Glomerular endothelial cell (primary cell): ENCODE results near the gene ZBP1. TPM values are rescaled to one million over a fixed set of nuclear protein-coding genes. Genes with fewer than 3 reads are reported as not detected.

Experiments used
- DNase-seq: peaks from one replicate; pipeline ENCODE4 v3.0.0-alpha.2; 2011; ENCODE audit warnings: low read depth, low spot score; ENCODE audit errors: extremely low read depth
- total RNA-seq: library from RNA; depleted of rRNA; stranded (reverse); fragments of >200 nt; gene quantifications from 2 replicates; pipeline ENCODE4 v1.2.3, GENCODE V29; 2015

The ZBP1 gene
- total RNA-seq, 1 donor from 2014 or later: not detected

GRCh38 chr20:57601737-57602136, 18.5 kb downstream of the ZBP1 start:
- no peak for DNase-seq

DNA sequence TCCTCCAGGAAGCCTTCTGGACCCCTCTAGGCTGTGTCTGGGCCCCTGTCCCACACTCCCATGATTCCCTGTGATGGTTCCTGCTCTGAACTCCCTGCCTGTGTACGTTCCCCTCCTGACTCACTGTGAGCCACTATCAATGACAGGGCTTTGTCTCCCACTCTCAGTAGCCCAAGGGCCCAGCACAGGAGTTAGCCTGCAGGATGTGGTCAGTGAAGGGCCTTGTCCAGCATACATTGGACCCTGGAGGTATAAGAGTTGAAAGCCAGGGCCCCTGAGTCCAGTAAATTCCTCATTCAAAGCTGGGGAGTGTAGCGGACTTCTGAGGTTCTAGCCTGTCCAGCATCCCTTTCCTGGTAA, 19.0 kb downstream of the ZBP1 start:
- no peak for DNase-seq

GRCh38 chr20:57600320-57601210, 19.7 kb downstream of the ZBP1 start:
- DNase-seq: no peak

DNA sequence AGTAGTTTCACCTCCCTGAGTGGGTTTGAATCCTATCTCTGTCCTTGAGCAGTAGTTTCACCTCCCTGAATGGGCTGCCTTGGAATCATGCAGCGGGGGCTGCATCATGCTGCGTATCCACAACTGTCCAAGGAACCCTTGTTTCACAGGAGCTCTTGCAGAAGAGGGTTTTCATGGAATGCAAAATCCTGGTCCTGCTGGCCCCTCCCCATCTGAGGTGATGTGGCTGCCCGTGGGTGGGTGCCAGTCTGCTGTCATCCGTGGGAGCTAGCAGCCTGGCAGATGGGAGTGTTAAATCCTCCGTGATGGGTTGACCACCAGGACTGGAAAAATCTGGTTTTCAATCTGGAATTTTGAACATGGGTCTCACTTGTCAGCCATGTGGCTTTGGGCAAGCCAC, 21.7 kb downstream of the ZBP1 start:
- DNase-seq: no peak

GRCh38 chr20:57598060-57598459, 22.2 kb downstream of the ZBP1 start:
- DNase-seq: no peak

DNA sequence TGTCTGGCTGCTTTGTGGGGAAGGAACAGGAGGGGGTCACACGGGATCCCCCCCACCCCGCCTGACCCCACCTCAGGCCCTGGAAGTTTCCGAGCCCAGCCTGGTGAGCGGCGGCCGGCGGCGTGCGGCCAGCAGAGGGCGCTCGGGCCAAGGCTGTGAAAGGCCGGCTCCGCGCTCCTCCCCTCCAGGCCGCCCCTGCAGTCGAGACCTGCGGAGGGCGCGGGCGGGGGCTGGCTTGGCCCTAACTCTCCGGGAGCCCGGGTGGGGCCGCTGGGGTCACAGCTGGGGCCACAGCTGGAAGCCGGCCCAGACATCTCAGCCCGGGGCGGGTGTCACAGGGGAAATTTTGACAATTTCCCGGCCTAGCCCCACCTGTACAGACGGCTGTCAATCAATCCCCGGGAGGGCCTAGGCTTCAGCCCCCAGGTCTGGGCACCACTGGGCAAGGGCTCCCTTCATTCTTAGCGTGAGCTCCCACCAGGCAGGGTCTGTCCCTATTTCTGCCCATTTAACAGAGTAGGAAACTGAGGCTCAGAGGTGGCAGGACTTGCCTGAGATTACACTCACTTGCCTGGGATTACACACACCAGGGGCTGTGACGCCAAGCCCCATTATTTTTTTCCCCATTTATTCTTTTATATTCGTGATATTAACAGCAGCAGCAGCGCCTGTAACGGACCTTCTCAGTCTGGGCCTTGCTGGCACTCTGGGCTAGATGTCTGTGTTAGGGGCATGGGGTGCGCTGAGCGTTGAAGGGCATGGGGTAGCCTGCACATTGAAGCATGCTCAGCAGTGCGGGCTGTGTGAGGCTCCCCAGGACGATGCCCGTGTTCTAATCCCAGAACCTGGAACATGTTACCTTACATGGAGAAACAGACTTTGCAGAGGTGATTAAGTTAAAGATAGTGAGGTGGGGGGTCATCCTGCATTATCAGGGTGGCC, 23.0 kb downstream of the ZBP1 start:
- no peak for DNase-seq

DNA sequence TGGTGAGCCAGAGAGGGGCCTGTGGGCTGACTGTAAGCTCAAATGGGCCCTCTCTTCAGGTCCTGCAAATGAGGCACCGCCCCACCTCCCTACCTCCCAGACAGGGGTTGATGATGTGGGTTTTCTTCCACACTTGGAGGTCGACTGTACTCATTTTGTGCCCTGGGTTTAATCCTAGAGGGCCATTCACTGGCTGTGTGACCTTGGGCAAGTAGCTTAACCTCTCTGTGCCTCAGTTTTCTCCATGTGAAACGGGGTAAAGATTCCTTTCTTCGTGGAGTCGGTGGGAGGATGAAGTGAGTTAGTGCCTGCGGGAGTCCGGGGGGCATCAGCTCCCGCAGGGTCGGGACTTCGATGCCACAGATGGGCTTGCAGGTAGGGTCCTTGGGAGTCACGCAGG, 23.9 kb downstream of the ZBP1 start:
- DNase-seq: no peak

DNA sequence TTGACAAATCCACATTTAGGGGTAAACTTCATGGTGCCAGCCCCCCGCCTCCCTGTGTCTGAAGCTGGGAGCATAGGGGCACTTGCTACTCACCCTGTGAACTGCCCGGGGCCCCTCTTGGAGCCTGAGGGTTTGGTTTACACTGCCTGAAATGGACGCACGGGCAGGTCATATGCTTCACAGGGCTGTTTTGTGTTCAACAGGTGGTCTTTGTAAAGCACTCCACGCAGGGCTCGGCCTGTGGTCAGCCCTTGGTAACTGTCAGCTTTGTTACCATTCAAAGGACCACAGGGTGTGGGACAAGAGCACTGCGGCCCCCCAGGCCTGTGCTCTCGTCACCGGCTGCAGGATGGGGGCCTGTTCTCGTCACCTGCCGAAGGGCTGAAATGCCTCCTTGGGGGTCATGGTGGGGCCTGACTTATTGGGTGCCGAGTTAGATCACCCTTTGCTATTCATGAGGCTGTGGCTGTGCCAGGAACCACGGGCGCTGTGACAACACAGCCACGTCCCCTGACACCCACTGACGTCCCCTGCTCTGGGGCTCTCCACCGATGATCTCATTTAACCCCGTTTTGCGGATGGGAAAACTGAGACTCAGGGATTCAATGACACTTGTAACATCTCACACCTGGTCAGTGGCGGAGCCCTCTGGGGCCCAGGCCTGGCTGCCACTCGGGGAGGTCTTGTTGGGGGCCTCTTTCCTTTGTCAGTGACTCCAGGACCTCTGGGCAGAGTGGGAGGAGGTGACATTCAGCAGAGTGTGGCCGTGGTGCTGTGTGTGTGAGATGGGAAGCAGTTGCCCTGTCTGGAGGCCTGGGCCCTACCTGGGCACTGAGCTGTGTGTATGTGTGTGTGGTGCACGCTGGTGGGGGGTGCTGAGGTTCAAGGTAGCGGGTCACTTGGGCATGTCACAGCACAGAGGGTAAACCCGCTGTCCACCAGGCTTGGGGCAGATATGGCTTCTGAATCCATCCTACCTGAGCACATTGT, 24.9 kb downstream of the ZBP1 start:
- DNase-seq: no peak

- no peak for DNase-seq
Observed at GRCh38 chr20:57594092-57594951, 25.9 kb downstream of the ZBP1 start.

GRCh38 chr20:57593134-57593886, 26.9 kb downstream of the ZBP1 start:
- no peak for DNase-seq

DNA sequence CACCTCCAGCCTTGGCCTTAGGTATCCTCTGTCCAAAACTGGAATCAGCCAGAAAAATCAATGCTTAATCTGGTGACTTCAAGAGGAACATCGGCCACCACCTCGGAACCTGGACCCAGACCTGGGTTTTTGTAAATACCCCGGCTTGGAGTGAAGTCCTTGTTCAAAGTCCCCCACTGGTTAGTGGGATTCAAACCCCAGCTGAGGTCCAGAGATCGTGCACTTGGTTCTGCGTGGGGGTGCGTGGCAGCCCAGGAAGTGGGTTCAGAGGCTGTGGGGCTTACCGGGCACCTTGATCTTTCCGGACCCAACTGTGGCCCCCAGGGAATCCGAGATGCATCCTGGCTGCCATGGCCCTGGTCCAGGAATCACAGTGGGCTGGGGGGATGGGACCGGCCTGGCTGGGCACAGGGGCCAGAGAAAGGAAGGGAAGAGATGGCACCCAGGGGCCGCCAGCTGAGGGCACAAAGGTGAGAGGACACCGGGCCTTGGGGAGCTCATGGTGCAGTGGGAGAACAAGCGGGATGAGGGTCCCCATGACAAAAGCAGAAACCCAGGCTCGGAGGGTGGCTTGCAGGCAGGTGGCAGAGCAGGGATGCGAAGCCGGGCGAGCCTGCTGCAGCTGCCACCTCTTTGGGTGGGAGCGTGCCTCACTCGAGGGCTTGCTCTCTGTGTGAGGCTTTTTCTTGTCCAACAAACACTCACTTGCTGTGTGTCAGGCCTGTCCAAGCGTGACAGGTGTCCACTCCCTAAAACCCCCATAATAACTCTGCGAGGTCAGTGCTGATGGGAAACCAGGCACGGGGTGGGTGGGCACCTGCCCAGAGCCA, 27.7 kb downstream of the ZBP1 start:
- DNase-seq: no peak

DNA sequence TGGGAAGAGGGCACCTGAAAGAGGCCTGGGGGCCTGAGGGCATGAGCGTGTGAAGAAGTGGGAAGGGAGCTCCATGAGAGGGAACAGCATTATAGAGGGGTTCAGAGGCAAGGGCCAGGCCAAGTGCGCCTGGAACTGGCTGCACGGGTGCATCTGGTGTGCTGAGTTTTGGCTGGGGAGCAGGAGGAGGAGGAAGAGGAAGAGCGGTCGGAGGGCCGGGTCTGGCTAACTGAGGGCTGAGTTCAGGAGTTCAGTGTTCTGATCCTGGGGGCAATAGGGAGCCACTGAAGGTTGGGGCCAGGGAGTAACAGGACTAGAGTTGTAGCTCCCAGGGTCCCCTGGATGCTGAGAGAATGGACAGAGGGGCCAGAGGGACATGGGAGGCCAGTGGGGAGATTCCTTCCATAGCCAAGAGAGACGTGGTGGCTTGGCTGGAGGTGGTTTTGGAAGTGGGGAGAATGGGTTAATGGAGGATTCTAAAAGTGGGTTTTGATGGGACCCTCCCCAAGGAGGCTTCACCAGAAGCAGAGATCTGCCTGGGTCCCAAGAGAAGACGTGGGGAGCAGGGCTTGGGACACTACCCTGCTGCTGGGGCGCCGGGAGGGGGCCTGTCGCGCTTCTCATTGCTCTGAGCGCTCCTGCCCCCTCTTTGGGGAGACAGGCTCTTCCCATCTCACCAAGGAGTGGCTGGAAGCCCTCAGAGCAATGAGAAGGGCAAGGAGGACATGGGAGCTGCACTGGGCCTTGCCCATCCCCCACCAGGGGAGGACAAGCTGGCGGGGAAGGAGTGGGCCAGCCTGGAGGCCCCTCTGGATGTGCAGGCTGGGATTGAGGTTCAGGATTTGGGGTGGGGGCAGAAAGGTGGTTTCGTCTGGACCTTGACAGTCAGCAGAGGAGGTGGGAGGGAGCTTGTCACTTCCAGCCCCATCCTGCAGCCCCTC, 28.7 kb downstream of the ZBP1 start:
- DNase-seq: no peak

DNA sequence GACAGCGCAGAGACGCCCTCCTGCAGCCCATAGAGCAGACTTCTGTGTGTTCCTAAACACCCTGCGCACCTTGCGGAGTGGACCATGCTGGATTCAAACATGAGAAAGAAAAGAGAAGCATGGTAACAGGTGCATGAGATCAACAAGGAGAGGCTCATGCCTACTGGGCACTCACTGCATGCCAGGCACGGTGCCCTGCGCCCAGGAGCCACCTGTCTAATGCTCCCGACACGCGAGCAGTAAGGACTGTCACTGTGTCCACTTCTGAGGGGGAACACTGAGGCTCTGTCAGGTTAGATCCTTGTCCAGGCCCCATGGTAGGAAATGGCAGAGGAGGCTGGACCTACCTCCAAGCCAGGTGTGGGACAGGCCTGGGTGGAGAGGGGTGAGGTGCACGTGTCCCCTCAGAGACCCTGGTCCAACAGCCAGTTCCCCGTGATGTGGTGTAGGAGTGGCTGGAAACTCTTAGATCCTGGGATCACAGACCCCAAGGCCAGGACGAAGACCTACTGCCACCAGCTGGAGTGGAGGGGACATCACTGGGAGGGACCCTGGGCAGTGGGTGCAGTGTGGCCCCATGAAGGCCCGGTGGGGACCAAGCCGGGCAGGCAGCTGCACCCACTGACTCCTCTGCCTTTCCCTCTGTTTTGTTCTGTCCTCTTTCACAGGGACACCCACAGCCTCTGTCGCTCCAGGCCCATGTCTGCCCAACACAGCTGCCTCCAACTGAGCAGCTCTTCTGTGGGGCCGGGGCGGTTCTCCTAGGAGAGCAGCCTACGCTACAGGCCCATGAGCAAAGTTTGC, 29.5 kb downstream of the ZBP1 start:
- DNase-seq: no peak

DNA sequence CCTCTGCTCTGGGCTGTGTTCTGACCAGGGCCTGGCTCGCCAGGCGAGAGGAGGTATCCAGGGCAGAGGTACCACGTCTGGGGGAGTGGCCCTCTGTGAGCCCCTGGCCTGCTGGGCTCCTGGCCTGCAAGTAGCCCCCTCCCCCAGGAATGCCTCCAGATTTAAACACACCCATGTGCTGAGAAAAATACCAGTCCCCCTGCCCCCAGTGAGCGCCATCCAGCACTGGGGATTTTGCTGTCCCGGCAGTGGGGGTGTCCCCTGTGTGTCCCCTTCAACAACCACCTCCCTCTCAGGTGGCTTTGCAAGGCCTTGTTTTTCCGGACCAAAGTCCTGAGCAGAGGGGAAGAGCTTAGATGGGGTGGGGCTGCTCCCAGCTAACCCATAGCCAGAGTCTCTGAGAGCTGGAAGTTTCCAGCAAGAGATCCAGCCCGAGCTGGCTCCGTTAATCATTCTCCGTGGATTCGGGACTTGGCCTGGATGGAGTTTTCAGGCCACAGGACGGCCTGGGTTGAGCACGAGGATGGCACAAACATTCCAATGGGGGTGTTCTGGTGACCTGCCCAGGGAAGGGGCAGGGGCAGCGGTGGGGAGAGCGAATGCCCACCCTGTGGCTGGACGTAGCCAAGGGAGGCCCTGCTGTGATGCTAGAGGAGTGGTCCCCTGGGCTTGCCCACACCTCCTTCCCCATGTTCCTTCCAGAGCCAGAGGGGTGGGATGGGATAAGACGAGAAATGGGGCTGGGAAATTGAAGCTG, 30.3 kb downstream of the ZBP1 start:
- no peak for DNase-seq

DNA sequence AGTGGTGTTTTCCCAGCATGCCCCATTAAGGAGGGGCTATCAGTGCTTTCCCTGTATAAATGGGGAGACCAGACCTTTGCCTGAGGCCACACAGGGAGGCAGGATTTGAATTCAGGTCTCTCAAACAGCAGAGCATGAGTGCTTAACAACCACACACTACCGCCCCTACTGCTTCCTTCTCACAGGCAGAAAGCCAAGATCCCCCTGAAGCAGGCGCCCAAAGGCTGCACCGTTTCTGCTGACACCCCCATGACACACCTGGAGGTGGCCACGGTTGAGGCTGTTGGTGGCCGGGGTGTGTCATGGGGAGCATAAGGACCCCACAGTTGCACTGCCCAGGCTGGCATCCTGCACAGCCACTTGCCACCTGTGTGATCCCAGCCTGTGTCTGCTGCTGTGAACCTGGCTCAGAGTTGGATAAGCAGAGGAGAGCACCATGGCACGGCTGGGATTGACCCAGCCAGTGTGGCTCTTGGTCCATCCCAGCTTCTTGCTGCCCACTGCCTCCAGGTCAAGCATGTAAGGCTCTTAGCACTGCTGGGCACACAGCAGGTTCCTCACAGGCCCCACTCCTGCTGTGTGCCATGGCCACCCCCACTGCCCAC, 31.0 kb downstream of the ZBP1 start:
- no peak for DNase-seq
